ENCODE measurements around the gene FPR1. TPM values are rescaled to one million over a fixed set of nuclear protein-coding genes. Genes with fewer than 3 reads are reported as not detected.

FPR1 gene
- total and polyA plus RNA-seq, 2 of the 8 experiments (the other 6 are each of a cell fraction or from before 2014, with no cell fraction given): 0.11 TPM; not detected in 1

DNA sequence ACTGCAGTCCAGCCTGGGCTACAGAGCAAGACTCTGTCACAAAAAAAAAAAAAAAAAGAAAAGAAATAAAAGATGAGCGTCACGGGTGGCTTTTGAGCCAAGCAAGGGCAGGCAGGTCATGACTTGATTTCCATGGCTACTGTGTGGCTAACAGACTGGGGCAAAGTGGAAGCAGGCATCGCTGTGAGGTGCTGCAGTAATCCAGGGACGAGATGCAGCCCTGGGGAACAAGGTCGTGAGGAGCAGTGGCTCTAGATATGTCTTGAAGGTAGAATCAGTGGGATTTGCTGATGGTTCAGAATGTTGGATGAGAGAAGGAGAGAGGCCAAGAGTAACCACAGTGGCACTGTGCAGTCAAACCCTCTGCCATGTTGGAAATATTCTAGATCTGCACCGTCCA is 42.1 kb downstream of the FPR1 start (continued):
- TF ChIP-seq JUN (IDR thresholded peaks at IDR 0.05; ENCODE audit: low read depth, low read length) (no peak), CTBP2 (IDR thresholded peaks at IDR 0.05; ENCODE audit: borderline replicate concordance, insufficient read depth, insufficient read length, low read length) (no peak), CEBPB (IDR thresholded peaks at IDR 0.05; ENCODE audit: low read depth, low read length) (no peak)
